Hepatic stellate cell (primary cell): ENCODE measurements around the gene TEDC1.

Experiments
- DNase-seq: peaks from one replicate; pipeline ENCODE4 v3.0.0; 2011; ENCODE audit warnings: low spot score

Gene TEDC1, protein sequence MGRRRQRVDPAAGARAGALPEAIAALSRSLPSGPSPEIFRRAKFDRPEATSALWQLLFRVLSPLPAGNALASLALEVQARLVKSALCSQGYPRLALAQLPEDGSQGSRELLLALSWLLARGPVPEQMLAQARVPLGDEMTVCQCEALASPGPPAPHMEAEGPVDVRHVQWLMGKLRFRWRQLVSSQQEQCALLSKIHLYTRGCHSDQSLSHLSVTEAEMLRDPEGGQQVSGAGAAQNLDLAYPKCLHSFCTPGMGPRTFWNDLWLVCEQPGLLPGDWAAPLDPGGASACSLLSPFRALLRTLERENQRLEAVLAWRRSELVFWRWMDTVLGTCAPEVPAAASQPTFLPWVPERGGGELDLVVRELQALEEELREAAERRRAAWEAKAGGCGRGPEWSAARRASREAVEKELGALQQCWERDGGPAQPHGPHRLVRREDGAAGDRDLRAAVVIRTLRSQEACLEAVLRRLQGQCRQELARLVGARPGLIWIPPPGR

DNA sequence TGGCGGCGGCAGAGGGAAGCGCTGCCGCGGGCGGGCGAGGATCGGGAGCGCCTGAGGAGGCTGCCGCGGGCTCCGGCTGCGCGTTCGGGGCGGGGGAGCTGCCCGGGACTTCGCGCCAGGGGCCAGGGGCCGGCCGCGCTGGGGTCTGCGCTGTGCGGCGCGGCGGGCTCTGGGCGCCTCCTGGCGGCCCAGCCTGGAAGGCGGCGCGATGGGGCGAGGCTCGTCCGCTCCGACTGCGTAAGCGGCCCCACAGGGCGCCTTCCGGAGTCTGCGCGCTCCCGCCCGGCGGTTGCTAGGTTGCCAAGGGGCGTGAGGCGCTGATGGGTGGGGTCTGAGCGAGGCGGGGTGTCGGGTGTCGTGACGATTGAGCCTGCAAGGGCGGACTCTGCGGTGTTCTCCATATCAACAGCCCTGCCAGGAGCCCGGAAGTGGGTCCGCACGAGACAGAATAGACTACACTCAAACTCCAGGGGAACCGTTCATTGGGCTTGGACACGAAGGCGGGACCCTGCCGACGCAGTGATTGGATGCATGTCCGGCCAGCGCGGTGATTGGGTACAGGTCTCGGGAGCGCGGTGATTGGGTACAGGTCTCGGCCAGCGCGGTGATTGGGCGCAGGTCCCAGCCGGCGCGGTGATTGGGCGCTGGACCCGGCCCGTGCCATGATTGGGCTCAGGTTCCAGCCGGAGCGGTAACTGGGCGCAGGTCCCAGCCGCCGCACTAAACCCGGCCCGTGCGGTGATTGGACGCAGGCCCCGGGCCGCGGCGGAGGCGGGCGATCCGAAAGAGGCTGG lies at the start of gene TEDC1:
Gene TEDC1 (plus strand): TSS at position 675 of the 794 bp plus-strand sequence. CDS start 130 bp downstream, outside the sequence.
- DNase-seq, result peak; percentile 100

DNA sequence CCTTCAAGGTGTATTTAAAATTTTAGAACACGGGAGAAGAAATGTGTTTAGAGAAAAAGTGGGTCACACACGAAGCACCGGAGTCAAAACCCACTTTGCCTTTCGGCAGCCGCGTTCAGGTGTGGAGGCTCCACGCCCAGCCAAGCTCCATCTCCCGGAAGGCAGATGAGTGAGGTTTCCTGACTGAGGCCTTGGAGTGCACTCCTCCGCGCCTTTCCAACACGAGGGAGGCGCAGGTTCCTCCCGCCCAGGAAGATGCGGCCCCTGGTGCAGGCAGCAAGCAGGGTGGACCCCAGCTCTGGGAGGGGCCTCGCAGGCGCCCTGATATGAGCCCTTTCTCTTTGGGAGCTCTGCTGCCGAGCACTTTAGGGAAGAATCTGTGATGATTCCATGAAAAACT lies 48.9 kb upstream of the TEDC1 start:
- no peak for DNase-seq

DNA sequence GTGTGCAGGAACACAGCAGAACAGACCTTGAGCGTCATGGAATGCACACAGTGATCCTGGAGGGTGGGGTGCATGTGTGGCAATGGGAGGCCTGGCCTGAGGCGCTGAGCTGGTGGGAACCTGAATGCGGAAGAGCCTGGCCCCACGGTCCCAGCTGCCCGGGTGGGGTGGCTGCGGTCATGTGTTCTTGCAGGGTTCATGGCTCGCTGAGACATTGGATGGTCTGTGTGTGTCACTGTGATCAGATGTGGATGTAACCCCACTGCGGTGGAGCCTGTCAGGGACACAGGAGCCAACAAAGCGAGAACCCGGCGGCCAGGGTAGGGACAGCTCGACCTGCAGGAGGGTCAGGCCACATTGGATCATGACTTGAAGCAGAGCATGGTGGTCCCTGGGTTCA lies 48.2 kb upstream of the TEDC1 start:
- DNase-seq, result no peak

DNA sequence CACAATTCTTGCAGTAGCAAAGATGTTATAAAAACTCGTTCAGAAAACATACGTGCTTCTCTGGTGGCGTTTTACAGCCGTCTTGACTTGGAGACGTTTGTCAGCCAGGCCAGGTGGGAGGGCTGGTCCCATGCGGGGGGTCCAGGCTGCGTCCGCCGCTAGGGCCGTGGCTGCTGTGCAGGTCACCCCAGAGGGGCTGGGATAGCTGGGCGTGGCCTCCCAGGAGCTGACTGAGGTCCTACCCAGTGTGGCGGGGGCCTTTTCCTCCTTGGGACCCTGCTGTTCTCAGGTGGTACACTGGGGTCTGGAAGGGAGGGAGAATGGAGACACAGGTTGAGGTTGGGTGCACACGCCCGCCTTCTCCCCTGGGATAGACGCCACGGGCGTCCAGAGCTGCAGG lies 46.2 kb upstream of the TEDC1 start:
- DNase-seq, result no peak

DNA sequence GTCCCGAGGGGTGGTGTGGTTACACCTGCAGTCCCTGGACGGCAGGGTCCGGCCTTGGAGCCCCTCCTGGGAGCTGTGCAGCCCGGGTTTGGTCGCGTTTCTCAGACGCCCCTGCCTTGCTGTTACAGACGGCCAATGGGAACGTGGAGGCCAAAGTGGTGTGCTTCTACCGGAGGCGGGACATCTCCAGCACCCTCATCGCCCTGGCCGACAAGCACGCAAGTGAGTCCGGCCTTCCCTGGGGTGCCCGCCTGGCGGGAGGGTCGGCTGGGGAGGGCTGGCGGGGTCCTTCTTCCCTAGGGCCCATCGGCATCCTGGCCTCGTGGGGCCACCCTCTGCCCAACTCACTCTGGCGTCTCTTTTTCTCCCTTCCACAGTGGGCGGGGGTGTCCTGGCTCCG lies 45.8 kb upstream of the TEDC1 start:
- no peak for DNase-seq

DNA sequence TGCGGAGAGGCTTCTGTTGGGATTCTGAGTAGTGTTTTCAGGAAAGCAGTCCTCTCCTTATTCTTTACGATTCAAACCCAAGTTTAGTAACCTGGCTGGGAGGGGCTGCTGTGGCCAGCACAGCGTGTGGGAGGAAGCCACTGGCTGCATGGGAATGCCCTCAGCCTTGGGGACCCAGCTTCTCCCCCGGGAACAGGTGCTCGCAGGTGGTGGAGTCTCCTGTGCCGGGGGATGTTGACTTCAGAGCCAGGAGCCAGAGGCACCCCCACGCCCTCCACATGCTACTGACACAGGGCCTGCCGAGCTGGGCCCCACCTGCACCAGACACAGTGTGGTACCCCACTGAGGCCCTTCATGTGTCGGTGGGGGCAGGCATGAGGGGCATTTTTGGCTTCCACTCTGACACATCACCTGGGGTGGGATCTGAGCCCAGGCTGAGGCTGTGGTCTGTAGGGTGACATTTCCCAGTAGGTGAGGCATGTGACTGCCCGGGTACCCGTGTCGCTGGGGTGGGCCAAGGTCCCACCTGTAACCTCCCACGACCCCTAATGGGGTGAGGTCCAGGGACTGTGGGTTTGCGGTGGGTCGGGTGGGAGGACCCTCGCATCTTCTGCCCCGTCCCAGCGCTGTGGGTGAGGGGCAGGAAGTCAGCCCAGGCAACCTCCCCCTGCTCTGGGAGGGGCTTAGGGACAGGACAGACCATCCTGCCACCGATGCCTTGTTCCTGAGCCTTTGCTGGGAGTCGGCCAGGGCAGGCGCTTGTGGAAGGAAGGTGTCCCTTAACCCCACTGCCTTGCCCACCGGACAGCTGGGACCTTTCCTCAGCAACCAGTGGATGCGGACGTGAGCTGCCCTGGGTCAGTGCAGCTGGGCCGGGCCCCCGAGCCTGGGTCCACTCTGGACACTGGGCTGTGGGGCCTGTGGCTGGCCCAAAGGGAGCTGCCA lies 44.9 kb upstream of the TEDC1 start:
- no peak for DNase-seq

DNA sequence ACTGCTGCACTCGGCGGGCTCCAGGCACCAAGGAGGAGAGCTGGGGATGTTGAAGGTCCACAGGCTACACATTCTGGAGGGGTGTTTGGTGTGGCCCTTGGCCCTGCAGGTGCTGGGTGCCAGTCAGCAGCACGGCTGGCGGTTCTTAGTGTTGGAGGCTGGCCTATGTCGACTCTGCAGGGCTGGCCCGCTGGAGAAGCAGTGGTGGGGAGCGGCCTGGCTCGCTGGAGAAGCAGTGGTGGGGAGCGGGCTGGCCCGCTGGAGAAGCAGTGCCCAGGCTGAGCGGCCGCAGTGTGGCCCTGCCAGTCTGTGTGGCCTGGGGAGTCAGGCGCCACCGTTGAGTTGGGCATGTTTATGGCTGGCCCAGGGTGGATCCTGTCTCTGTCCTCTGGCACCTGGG lies 44.1 kb upstream of the TEDC1 start:
- no peak for DNase-seq

DNA sequence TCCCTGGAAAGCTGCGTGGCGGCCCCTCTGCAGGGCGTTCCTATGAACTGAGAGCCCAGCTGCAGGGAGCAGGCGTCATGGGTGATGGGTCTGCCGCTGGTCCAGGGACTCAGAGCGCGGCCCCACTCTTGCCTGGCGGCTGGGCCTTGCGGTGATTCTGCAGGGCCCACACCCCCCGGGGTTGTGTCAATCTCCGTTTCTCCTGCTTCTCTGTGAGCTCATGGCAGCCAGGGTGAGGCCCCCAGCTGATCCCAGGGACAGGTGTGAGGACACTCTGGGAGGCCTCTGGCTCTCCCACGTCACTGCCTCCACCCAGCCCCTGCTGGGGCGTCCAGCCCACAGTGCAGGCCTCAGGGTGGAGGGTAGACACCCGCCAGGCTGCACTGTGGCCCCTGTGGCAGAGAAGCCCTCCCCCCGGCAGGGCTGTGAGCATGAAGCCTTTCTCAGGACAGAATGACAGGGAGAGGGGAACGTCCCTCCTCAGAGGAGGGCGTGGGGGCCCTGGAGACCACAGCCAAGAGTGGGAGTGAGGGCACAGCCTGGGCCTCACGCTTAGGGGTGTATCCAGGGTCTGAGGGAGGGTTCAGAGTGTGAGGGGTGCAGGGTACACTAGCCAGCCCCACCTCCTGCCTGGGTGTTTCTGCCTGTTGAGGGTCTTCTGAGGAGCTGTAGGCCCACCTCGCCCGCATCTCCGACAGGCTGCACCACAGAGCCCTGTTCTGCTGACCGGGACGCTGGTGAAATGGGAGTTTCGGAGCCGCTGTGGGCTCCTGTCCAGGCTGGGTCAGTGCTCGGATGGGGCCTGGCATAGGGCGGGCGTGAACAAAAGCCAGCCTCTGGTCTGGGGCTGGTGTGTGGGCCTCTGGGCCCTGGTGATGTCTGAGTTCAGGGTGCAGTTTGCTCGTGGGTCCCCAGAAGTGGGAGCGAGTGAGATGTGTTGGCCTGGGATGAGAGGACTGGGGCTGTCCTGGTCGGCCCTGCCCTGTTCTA lies 43.1 kb upstream of the TEDC1 start:
- no peak for DNase-seq

DNA sequence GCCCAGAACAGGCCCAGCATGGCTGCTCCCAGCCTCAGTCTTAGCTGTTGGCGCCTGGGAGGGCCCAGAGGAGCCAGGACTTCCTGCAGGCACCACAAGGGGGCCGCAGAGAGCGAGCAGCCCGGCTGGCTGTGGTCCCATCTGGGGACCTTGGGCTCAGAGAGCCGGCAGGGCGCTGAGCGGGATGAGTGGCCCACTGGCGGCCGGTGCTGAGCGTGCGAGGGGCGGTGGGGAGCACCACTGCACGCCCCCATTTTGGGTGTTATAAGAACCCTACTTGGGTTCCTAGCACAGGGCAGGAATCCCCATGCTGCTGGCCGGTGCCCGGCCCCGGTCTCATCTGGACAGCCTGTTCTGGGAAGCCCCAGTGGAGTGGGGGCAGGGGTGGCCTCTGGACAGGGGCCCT lies 42.3 kb upstream of the TEDC1 start:
- DNase-seq, result peak; percentile 96

DNA sequence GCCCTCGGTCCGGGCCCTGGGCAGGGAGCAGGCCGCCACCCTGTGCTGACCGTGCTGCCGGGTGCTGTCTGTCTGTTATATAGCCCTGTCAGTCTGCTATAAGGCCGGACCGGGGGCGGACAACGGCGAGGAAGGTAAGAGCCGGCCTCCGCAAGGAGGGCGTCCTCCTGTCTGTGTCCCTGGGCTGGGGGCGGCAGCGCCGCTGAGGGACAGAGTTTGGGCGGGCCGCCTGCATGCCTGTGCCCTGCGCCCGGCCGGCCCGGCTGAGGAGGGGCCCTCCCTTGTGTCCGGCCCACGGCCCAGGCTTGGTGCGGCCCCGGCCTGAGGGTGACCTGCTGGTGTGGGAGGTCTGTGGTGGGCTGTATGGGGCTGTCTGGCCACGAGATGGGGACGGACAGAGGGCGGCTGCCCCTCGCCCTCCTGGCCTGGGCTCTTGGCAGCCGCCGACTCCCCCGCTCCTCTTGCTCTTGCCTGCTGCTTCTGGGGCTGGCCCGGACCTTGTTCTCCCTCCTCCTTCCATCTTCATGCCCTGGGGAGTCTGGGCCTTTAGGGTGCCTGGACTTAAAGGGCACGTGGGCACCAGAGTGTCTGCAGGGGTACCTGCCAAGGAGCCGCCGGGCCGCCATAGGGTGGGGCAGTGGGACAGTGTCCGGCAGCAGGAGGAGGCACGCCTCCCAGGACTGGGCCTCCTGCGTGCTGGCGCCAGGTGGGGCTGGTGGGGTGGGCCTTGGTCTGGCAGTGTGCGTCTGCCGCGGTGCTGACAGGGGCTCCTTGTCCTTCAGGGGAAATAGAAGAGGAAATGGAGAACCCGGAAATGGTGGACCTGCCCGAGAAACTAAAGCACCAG lies 41.5 kb upstream of the TEDC1 start:
- DNase-seq, result no peak

DNA sequence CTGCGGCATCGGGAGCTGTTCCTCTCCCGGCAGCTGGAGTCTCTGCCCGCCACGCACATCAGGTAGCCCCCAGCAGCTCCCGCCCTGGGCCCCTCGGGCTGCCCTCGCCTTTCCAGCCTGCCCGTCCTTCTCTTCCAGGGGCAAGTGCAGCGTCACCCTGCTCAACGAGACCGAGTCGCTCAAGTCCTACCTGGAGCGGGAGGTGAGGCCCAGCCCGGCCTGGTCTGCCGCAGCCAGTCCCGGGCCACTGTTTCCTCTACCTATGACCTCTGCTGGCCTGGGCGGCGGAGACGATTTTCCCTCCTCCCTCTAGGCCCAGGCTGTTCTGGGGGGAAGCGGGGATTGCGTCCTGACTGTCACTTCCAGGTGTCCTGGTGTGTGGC lies 40.9 kb upstream of the TEDC1 start:
- no peak for DNase-seq

DNA sequence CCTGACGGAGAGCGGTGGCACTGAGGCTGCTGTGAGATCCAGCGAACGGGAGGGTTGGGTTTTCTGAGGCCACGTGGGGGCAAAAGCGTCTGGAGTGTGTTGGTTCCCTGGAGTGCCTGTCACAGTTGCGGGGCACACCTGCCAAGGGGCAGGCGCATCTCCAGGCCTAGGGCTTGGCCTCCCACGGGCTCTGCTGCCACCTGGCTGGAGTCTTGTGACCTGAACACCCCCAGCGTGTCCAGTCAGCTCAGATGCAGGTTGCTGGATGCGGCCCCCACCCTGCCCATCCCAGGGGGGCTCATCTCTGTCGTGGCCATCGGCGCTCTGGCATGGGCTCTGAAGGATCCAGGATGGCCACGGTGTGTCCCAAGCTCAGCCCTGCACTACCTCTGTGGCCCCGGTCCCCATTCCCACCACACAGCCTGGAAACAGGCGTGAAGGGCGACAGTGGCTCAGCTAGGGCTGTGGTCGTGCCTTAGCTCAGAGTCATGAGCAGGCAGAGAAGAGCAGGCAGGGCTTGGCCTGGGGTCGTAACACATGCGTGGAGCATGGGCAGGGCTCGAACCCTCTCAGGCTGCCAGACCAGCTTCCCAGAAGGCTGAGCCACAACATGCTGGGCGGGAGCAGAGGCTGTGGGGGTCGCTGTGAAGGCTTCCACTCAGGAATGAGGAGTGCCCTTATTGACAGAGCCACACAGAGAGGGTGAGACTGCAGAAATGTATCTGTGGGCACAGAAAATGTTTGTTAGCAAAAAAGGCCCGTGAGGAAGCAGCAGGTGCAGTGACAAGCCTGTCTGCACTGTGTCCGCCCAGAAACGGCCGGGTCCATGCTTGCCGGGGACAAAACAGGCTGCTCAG lies 40.0 kb upstream of the TEDC1 start:
- no peak for DNase-seq

DNA sequence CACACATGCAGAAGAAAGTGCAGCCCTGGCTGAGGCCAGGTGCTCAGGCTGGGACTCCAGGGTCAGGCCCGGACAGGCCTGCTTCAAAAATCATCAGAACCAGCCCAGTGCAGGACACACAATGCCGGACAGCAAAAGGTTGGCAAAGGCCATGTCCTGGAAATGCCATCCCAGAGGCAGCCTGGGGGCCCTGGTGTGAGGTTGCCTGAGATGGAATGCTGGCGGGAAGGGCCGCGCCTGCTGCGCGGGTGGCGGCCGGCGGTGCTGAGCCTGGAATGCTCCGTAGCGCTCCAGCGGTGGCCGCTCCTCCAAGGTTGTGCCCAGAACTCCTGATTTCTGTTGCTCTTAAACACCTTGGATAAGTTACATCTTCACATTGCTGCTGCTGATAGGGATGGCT lies 38.1 kb upstream of the TEDC1 start:
- DNase-seq, result no peak

DNA sequence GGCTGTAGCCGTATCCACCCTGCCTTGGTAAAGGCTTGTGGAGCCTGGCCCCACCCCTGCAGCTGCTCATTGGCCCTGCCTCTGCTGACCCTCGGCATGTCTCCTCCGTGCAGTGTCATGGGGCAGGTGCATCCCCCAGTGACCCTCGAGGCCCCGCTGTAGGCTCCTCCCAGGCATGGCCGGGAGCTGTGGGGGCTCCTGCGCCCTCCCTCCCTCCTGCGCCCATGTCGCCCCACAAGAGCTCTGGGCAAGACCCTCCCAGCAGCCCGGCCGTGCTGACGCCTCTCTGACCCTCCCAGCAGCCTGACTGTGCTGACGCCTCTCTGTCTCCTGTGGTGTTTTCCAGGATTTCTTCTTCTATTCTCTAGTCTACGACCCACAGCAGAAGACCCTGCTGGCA lies 37.2 kb upstream of the TEDC1 start:
- DNase-seq, result no peak

DNA sequence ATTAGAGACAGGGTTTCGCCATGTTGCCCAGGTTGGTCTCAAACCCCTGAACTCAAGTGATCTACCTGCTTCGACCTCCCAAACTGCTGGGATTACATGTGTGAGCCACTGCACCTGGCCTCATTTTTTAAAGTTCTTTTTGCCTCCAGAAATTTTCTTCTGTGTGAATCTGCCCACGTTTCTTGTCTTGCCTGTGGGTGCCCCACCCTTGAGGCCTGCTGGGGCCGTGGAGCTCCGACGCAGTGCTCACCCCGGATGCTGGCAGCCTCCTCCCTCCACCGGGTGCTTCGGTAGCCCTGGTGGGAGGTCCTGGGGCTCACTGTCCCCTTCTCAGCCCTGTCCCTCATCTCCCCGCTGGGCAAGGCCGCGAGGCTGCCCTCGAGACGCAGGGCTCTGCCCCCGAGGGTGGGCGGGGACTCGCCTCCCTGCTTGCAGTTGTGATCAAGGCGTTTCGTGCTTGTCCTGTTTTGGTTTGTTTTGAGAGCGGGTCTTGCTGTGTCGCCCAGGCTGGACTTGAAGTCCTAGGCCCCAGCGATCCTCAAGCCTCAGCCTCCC lies 35.9 kb upstream of the TEDC1 start:
- no peak for DNase-seq

DNA sequence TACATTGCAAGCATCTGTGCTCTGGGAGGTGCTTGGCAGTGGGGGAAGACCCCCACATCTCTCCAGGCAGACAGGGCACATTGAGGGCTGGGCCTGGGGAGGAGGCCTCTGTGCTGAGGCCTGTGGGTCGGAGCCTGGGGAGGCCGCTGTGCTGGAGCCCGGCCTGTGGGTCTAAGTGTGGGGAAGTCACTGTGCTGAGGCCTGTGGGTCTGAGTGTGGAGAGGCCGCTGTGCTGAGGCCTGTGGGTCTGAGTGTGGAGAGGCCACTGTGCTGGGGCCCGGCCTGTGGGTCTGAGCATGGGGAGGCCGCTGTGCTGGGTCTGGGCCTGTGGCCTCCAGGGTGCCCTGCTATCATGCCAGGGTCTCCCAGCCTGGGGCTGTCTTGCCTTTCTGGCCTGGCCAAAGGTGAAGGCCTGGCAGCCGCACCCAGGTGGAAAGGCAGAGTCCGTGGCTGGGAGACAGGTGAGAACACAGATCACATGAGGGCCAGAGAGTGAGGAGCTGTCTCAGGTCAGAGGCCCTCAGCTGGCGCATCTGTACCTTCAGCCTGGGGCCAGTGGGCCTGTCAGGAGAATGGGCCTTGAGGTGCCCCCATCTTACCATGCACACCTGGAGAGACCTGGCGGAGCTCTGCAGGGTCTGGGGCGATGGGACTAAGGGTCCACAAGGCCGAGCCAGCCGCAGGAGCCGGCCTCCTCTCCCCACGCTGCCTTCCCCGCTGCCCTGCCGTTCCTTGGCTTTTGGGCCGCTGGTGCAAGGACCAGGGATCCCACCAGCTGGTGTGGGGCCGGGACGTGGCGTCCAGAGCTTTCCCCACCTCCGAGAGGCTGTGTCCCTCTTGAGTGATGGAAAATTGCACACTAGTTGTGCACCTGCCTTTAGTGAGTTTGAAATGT lies 35.0 kb upstream of the TEDC1 start:
- no peak for DNase-seq

DNA sequence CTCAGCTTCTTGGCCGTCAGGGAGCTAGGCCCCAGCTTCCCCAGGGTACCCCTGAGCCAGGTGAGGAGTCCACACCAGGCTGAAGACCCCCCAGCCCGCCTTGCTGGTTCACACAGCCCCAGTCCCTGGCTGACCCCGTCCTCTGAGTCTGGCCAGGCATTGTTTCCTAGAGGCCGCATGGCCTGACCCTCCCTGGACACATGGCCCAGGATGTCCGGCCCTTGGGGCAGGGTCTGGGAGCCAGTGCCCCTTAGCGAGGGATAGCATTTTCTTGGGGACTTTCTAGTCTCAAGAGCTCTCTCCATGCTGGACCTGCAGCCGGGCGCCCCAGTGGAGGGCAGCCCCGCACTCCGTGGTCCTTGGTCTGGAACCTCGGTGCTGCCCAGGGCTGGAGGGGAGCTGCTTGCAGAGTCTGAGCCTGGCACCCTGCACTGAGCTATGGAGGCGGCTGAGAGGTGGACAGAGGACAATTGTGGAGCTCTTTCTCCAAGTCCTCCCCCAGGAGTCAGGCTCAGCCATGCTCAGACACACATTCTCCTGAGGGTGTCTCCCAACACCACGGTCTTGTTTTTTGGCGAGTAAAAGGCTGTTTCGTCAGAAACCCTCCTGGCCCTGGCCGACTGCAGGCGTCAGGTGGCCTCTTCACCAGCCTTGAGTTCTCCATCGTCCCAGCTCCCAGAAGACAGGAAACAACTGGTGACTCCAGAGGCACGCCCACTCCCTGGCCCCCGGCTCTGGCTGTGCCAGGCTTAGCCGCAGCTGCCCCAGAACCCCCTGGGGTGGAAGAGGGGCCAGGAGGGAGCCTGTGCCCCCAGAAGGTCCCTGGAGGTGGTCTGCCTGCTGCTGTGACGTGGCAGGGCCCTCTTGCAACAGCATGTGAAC lies 34.1 kb upstream of the TEDC1 start:
- DNase-seq, result no peak
